Body of pancreas (tissue), 4 donors: ENCODE measurements around the gene EEF2. TPM values are rescaled to one million over a fixed set of nuclear protein-coding genes. Genes with fewer than 3 reads are reported as not detected.

ENCODE experiments used
- ATAC-seq: fragments of 150-250 bp; one replicate; pipeline ENCODE4 v1.9.1; 2016
- DNase-seq, 4 donors: peaks; one replicate each; pipeline ENCODE4 v3.0.0-alpha.2; 2019
- H3K27ac ChIP-seq, 4 donors: fragments of 200-600 bp; sonication (generic); 1 replicate in 3 of 4; 2 replicates in 1 of 4; pipeline versions ENCODE4 v1.5.1 to v1.6.1; 2016 to 2019; ENCODE audit warnings: mild to moderate bottlenecking in 1 of 4, mixed read lengths in 1 of 4, moderate library complexity in 1 of 4
- H3K27me3 ChIP-seq, 2 donors: fragments of 200-600 bp; sonication (generic); one replicate each; pipeline ENCODE4 v1.6.0; 2016; ENCODE audit warnings: mild to moderate bottlenecking in 1 of 2
- H3K36me3 ChIP-seq, 2 donors: fragments of 200-600 bp; sonication (generic); replicated peaks in 1 of 2; 2 replicates each; pipeline ENCODE4 v1.5.1; 2016; ENCODE audit warnings: low read depth in 2 of 2; ENCODE audit not compliant: insufficient read depth in 1 of 2
- H3K4me1 ChIP-seq: fragments of 200-600 bp; sonication (generic); one replicate; pipeline ENCODE4 v1.6.0; 2016
- H3K4me3 ChIP-seq, 2 donors: fragments of 200-600 bp; sonication (generic); 1 replicate in 1 of 2; 2 replicates in 1 of 2; pipeline ENCODE4 v1.5.1; 2016 to 2019
- H3K9me3 ChIP-seq, 3 donors: fragments of 200-600 bp; sonication (generic); 1 replicate in 2 of 3; 2 replicates in 1 of 3; pipeline ENCODE4 v1.5.1; 2016
- CTCF ChIP-seq, 7 experiments: fragments of 450-650 bp in 4 of 7; fragments of 200-600 bp in 3 of 7; sonication (generic) in 3 of 7; IDR thresholded peaks; one replicate each; pipeline ENCODE4 v1.5.1; 2016 to 2019; ENCODE audit warnings: antibody characterized with exemption in 7 of 7
- POLR2A ChIP-seq, 3 donors: fragments of 450-650 bp; IDR thresholded peaks; one replicate each; pipeline ENCODE4 v1.6.1; 2016; ENCODE audit warnings: antibody characterized with exemption in 3 of 3, mild to moderate bottlenecking in 2 of 3
- WGBS, 2 donors: methylation state at CpG; one replicate each; pipeline ENCODE4 v1.1.5; 2017; 5-methylcytosine and 5-hydroxymethylcytosine counted together
- intact Hi-C: fragments of 100-400 bp; cut with DNase I; formaldehyde crosslinking; loops from one replicate; pipeline ENCODE4 v1.15.1; 2023
- microRNA counts, 2 donors: library from miRNA; unstranded; fragments of <30 nt; microRNA quantifications; one replicate each; lab custom pipeline; 2017
- microRNA-seq, 2 donors: library from miRNA; unstranded; fragments of <30 nt; microRNA quantifications; one replicate each; pipeline ENCODE4, GENCODE V29; 2016; ENCODE audit warnings: borderline number of aligned reads in 2 of 2, borderline replicate concordance in 2 of 2
- small RNA-seq: library from RNA; depleted of rRNA; stranded (forward); fragments of <200 nt; gene quantifications from one replicate; pipeline ENCODE3, GENCODE V24; 2016
- total RNA-seq, 2 donors: library from RNA; depleted of rRNA; stranded (reverse); fragments of >200 nt; gene quantifications; one replicate each; pipeline ENCODE4 v1.1.0, GENCODE V29; 2016

The EEF2 gene
- total RNA-seq, 2 donors from 2014 or later = 1,656 to 1,704 TPM

- WGBS, 2 donors = 77 to 78% methylated on average over 24 to 27 of the region's 29 CpGs
- no peak for TF ChIP-seq POLR2A (IDR thresholded peaks at IDR 0.05)
- Histone ChIP-seq H3K9me3 (no peaks in the 10 kb centered on the region), H3K27ac (no peak overlapping the region), H3K27me3 (no peaks in the 10 kb centered on the region), H3K4me3 (no peak overlapping the region), H3K36me3 (no peaks in the 10 kb centered on the region), H3K4me1 (peaks cover 5% of the 10 kb centered on the region)
- ATAC-seq = no peak
- DNase-seq = no peak
- intact Hi-C loops = no loop called here
Measured at GRCh38 chr19:3936506-3937442, 48.5 kb downstream of the EEF2 start.

GRCh38 chr19:3932931-3933810, 52.1 kb downstream of the EEF2 start, which contains the start of gene NMRK2:
NMRK2 (plus strand) TSS chr19:3933069; CDS start chr19:3933672, 603 bp downstream.
- WGBS, 2 donors = 7 to 10% methylated on average over 12 to 51 of the region's 51 CpGs
- Histone ChIP-seq H3K4me3 (no peak within 1 kb of the TSS), H3K36me3 (no peaks in the 10 kb centered on the region), H3K4me1 (peaks cover 12% of the 10 kb centered on the region), H3K9me3 (no peaks in the 10 kb centered on the region), H3K27ac (no peak within 1 kb of the TSS), H3K27me3 (no peaks in the 10 kb centered on the region)
- no peak for ATAC-seq
- intact Hi-C loops = no loop called here
- TF ChIP-seq POLR2A (IDR thresholded peaks at IDR 0.05) (no peak), CTCF (IDR thresholded peaks at IDR 0.05) (no peak)
- DNase-seq = no peak

- intact Hi-C loops = no loop called here
- ATAC-seq (peak; percentile 81), DNase-seq (peak; percentile 48 to 75 (median 56))
- Histone ChIP-seq H3K4me3 (no peak overlapping the region), H3K9me3 (no peaks in the 10 kb centered on the region), H3K27ac (no peak overlapping the region), H3K36me3 (no peaks in the 10 kb centered on the region), H3K27me3 (no peaks in the 10 kb centered on the region), H3K4me1 (peaks cover 12% of the 10 kb centered on the region)
- 32 to 100% methylated on average over 1 to 8 of the region's 8 CpGs for WGBS, 2 donors
- TF ChIP-seq POLR2A (IDR thresholded peaks at IDR 0.05) (no peak), CTCF (IDR thresholded peaks at IDR 0.05) (no peak)
Measured at GRCh38 chr19:3931041-3931440, 54.2 kb downstream of the EEF2 start.

MicroRNAs encoded within 50 kb of the gene (microRNA counts, 767-probe panel; counts per million panel counts)
- 0 to 736 counts per million in 2 donors for microRNA hsa-miR-637 (lab: Ali Mortazavi, UCI)

Small RNAs within 50 kb of the gene (microRNA-seq; reads per million reads assigned to microRNA genes)
- 0 reads per million in 2 donors for gene MIR637

Small RNAs within 50 kb of the gene (small RNA-seq; reads per million reads assigned to genes)
- 2.2 reads per million, percentile 71 among the genes with 10 or more reads in this experiment for gene SNORD37

Other genes with a start within 250 kb of the EEF2 start
- gene APBA3, start 223.8 kb downstream of the EEF2 start, total RNA-seq = 10 to 100 TPM; 20.0 to 35.6 TPM
- gene MRPL54, start 222.8 kb downstream of the EEF2 start, total RNA-seq = 10 to 100 TPM; 78.9 to 86.0 TPM
- gene RAX2, start 213.2 kb downstream of the EEF2 start, total RNA-seq = not detected
- under 1 TPM in 1 of 2 donors, not detected in 1; 0.78 TPM for gene MATK, start 199.1 kb downstream of the EEF2 start, total RNA-seq
- gene ZFR2, start 116.4 kb downstream of the EEF2 start, total RNA-seq = not detected
- 1 to 10 TPM in 1 of 2 donors, not detected in 1; 1.6 TPM for gene ATCAY, start 104.8 kb downstream of the EEF2 start, total RNA-seq
- gene NMRK2, start 52.4 kb downstream of the EEF2 start, total RNA-seq = not detected
- 10 to 100 TPM; 44.5 to 47.7 TPM for gene DAPK3, start 14.4 kb downstream of the EEF2 start, total RNA-seq
- 10 to 100 TPM; 12.7 to 17.1 TPM for gene PIAS4, start 22.3 kb upstream of the EEF2 start, total RNA-seq
- 10 to 100 TPM; 30.9 to 31.3 TPM for gene ZBTB7A, start 81.4 kb upstream of the EEF2 start, total RNA-seq
- 10 to 100 TPM; 56.8 to 92.0 TPM for gene MAP2K2, start 138.7 kb upstream of the EEF2 start, total RNA-seq
- gene CREB3L3, start 168.2 kb upstream of the EEF2 start, total RNA-seq = under 1 TPM in 1 of 2 donors, not detected in 1; 0.52 TPM
- gene SIRT6, start 197.1 kb upstream of the EEF2 start, total RNA-seq = 10 to 100 TPM; 13.2 to 54.1 TPM
- 1 to 10 TPM; 2.1 to 3.6 TPM for gene ANKRD24, start 197.2 kb upstream of the EEF2 start, total RNA-seq
- gene EBI3, start 244.1 kb upstream of the EEF2 start, total RNA-seq = 10 to 100 TPM in 1 of 2 donors, under 1 TPM in 1; 0.99 to 27.5 TPM